Colon (tissue), 2 donors: Measurements from ENCODE around the gene DUOX1.
"Not testable (repeated sequence)": the region's sequence is repeated elsewhere in the genome, so short reads cannot be mapped to it uniquely, and the experiment has no call there.

Experiments used
- FAIRE-seq: peaks from 2 replicates; lab custom pipeline; 2012; peaks lifted over from hg19 to GRCh38; lab: Jason Lieb, UNC
- donor health status: control.
- donor health status: control.

The DUOX1 gene

GRCh38 chr15:45129651-45130129 lies at the start of gene DUOX1, which contains the start of gene DUOXA1:
DUOX1 (plus strand) TSS chr15:45129994; CDS start chr15:45131967, 1,973 bp downstream.
DUOXA1 (minus strand) TSS chr15:45129879; CDS start chr15:45123014, 6,865 bp downstream.
- no peak for FAIRE-seq

GRCh38 chr15:45080593-45080992 lies 49.2 kb upstream of the DUOX1 start:
- not testable (repeated sequence) for FAIRE-seq

GRCh38 chr15:45082412-45082811 lies 47.4 kb upstream of the DUOX1 start:
- not testable (repeated sequence) for FAIRE-seq

- no peak for FAIRE-seq
Measured at GRCh38 chr15:45083223-45083622, 46.6 kb upstream of the DUOX1 start.

GRCh38 chr15:45084163-45084562 lies 45.6 kb upstream of the DUOX1 start:
- FAIRE-seq = no peak

GRCh38 chr15:45087513-45087912 lies 42.3 kb upstream of the DUOX1 start:
- no peak for FAIRE-seq

DNA sequence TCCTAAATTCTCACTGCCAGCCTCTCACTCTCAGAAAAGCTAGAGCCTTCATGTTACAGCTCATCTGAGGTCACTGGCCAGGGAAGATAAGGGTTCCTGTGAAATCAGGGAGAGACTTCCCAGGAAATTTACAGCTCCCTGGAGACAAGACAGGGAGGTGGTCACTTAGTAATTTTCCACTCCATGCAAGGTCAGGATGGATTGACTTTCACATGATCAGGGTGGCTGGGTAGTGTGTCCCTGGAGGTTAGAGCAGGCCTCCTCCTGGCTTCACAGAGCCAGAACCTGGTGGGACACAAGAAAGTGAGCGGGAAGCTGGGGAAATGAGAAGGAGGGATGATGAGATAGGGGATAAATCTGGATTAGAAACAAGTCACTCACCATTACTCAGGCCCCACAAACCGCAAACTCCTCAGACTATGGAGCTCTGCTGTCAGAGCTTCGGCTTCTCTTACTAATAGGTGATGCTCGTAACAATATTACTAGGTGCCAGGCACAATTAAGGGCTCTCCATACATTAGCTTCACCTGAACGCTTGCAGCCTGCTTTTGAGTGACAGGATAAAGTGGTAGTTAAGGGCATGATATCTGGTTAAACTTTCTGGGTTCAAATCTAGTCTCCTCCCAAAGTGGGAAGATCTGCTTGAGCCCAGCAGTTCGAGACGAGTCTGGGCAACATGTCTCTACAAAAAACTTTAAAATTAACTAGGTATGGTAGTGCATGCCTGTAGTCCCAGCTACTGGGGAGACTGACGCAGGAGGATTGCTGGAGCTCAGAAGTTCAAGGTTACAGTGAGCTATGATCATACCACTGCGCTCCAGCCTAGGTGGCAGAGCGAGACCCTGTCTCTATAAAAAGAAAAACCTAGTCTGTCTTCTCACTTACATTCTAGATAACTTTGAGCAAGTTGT lies 40.7 kb upstream of the DUOX1 start:
- FAIRE-seq = no peak

GRCh38 chr15:45089712-45090373 lies 40.0 kb upstream of the DUOX1 start:
- FAIRE-seq = no peak

DNA sequence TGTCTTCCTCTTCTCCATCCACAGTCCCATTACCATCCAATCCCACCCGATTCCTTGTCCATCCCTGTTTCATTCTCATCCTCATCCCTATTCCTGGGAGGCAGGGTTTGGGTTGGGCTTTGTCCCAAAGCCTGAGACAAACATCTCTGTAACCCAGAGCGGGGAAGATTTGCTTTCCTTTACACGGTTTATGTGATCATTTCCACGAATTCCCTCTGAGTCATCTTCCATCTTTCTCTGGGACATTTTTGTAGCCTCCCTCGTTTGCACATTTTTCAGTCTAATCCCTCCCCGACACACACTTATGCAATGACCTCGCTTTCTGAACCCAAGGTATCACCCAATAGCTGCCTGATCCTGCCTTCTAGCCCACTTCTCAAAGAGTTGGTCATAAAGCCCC lies 38.6 kb upstream of the DUOX1 start:
- no peak for FAIRE-seq

DNA sequence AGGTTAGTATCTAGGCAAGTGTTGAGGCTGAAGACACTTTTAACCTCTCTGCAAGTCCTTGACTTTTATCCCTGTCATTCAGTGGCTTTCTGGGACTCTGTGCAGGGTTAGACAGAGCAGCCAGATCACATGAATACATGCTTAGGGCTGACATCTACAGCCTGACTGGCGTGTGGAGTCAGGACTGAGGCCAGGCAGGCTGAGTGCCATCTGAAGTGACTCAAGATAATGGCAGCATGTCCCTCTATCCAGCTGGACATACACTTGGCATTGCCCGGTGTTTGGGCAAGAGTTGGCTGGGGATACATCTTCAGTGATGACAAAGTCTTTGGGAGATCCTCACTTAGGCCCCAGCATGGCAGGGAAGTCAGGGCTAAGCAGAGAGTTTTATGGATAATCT lies 38.2 kb upstream of the DUOX1 start:
- no peak for FAIRE-seq

- FAIRE-seq = no peak
Measured at GRCh38 chr15:45093013-45093412, 36.8 kb upstream of the DUOX1 start.

- FAIRE-seq = no peak
Measured at GRCh38 chr15:45093622-45094357, 36.0 kb upstream of the DUOX1 start.

DNA sequence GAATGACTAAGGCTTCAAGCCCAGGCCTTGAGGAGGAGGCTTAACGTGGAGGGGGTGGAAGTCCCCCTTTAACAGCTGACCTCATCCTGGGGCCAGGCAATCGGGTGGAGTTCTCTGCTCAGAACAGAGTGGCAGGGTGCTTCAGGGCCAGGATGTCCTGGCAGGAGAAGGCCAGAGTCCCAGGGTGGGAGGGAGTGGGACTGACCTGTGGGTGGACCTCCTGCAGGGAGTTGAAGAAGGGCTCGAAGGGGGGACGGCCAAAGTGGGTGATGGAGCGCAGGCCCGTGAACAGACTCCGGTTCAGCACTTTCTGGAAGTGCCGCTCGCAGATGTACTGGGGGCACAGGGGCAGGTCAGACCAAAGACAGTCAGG lies 35.5 kb upstream of the DUOX1 start:
- FAIRE-seq = no peak

GRCh38 chr15:45095661-45096060 lies 34.1 kb upstream of the DUOX1 start:
- no peak for FAIRE-seq

- FAIRE-seq = no peak
Measured at GRCh38 chr15:45097466-45097865, 32.3 kb upstream of the DUOX1 start.

GRCh38 chr15:45099549-45100165 lies 30.1 kb upstream of the DUOX1 start:
- no peak for FAIRE-seq

- no peak for FAIRE-seq
Measured at GRCh38 chr15:45100884-45101625, 28.7 kb upstream of the DUOX1 start.

GRCh38 chr15:45101749-45102148 lies 28.0 kb upstream of the DUOX1 start:
- no peak for FAIRE-seq

DNA sequence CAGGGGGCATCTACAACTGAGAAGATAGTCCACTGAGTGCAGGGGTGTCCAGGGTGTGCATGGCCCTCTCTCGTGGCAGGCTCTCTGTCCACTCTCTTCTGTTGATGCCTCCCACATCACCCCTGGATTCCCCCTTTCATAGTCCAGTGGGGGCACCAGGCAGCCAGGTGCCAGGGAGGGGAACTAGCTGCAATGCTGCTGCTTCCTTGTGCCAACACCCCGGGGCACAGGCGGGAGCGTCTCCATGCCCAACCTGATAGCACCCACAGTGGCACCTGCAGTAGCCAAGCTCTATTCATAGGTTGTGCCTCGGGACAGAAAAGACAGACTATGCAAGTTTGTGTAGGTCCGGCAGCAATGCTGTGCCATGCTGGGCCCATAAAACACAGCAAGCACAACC lies 27.6 kb upstream of the DUOX1 start:
- no peak for FAIRE-seq

GRCh38 chr15:45104170-45104569 lies 25.6 kb upstream of the DUOX1 start:
- FAIRE-seq = not testable (repeated sequence)

GRCh38 chr15:45105586-45105985 lies 24.2 kb upstream of the DUOX1 start:
- FAIRE-seq = no peak
